ENCODE measurements around the gene TBXAS1. TPM values are rescaled to one million over a fixed set of nuclear protein-coding genes. Genes with fewer than 3 reads are reported as not detected.
A peak's percentile ranks its signal among the peaks of the same experiment; 100 is the strongest.

TBXAS1 gene
- total and polyA plus RNA-seq, 8 donors: 0.74 to 18.4 (median 2.2) TPM

GRCh38 chr7:140060788-140061606 lies 231.9 kb downstream of the TBXAS1 start:
- peak in 3 of 4 donors; percentile 14 to 42 (median 40) for ATAC-seq
- no peak for TF ChIP-seq CTCF (IDR thresholded peaks at IDR 0.05)
- H3K4me1 ChIP-seq: peaks cover 12 to 32% (median 24%) of the 10 kb centered on the region in 3 donors
- intact Hi-C loops (cut with DNase I): no loop called here
- peak overlapping the region; percentile 90 to 96 (median 92) for H3K27ac ChIP-seq
- peak in 5 of 6 donors; percentile 61 to 80 (median 68) for DNase-seq
- no peak for FAIRE-seq
- H3K27me3 ChIP-seq: no peaks in the 10 kb centered on the region
- peak overlapping the region in 2 of 4 donors; percentile 70 for H3K4me3 ChIP-seq
- WGBS, 2 donors: 45 to 49% methylated on average over 11 of the region's 11 CpGs
- no peaks in the 10 kb centered on the region for H3K9me3 ChIP-seq
- H3K36me3 ChIP-seq: peaks cover 0 to 4% (median 0%) of the 10 kb centered on the region in 3 donors

- Histone ChIP-seq H3K36me3 (no peaks in the 10 kb centered on the region), H3K27ac (peak overlapping the region; percentile 90 to 96 (median 92)), H3K9me3 (no peaks in the 10 kb centered on the region), H3K4me1 (peaks cover 12 to 32% (median 24%) of the 10 kb centered on the region in 3 donors), H3K27me3 (no peaks in the 10 kb centered on the region), H3K4me3 (peak overlapping the region; percentile 62 to 70 (median 66))
- no peak for DNase-seq
- intact Hi-C loops (cut with DNase I): no loop called here
- 84 to 92% methylated on average over 2 of the region's 2 CpGs for WGBS, 2 donors
- FAIRE-seq: no peak
- ATAC-seq: no peak
- TF ChIP-seq CTCF (IDR thresholded peaks at IDR 0.05): no peak
These were observed 232.5 kb downstream of the TBXAS1 start for GRCh38 chr7:140061607-140061930.

GRCh38 chr7:140062118-140062527 lies 233.1 kb downstream of the TBXAS1 start:
- WGBS, 2 donors: 1% methylated on average over 32 of the region's 32 CpGs

GRCh38 chr7:140062528-140063299 lies 233.7 kb downstream of the TBXAS1 start, which contains the start of gene PARP12:
TSS of gene PARP12 (minus strand) at chr7:140062951. CDS start at chr7:140062847, 104 bp downstream.
- Histone ChIP-seq H3K36me3 (no peaks in the 10 kb centered on the region), H3K9me3 (no peaks in the 10 kb centered on the region), H3K4me3 (peak within 1 kb of the TSS; percentile 62 to 70 (median 66)), H3K4me1 (peaks cover 12 to 32% (median 24%) of the 10 kb centered on the region in 3 donors), H3K27me3 (no peaks in the 10 kb centered on the region), H3K27ac (peak within 1 kb of the TSS; percentile 90 to 96 (median 92))
- ATAC-seq: peak; percentile 72 to 85 (median 80)
- peak; percentile 86 to 95 (median 91) for DNase-seq
- intact Hi-C loops (cut with DNase I): no loop called here
- no peak for TF ChIP-seq CTCF (IDR thresholded peaks at IDR 0.05)
- 0% methylated on average over 100 to 106 of the region's 106 CpGs for WGBS, 2 donors
- FAIRE-seq: no peak

More at GRCh38 chr7:140062118-140062527, 233.1 kb downstream of the TBXAS1 start:
- intact Hi-C loops (cut with DNase I): no loop called here
- peak; percentile 4 to 6 (median 4) for ATAC-seq
- peak in 3 of 6 donors; percentile 28 to 69 (median 45) for DNase-seq
- FAIRE-seq: no peak
- H3K4me1 ChIP-seq: peaks cover 12 to 32% (median 24%) of the 10 kb centered on the region in 3 donors
- no peak for TF ChIP-seq CTCF (IDR thresholded peaks at IDR 0.05)
- no peaks in the 10 kb centered on the region for H3K36me3 ChIP-seq
- no peaks in the 10 kb centered on the region for H3K9me3 ChIP-seq
- H3K27me3 ChIP-seq: no peaks in the 10 kb centered on the region
- H3K4me3 ChIP-seq: peak overlapping the region; percentile 62 to 70 (median 66)
- peak overlapping the region; percentile 90 to 96 (median 92) for H3K27ac ChIP-seq
